ENCODE results near the gene BEND7. TPM values are rescaled to one million over a fixed set of nuclear protein-coding genes. Genes with fewer than 3 reads are reported as not detected.

Gene BEND7
- total RNA-seq, 6 experiments from 2014 or later, result 0.14 to 2.0 (median 0.49) TPM

DNA sequence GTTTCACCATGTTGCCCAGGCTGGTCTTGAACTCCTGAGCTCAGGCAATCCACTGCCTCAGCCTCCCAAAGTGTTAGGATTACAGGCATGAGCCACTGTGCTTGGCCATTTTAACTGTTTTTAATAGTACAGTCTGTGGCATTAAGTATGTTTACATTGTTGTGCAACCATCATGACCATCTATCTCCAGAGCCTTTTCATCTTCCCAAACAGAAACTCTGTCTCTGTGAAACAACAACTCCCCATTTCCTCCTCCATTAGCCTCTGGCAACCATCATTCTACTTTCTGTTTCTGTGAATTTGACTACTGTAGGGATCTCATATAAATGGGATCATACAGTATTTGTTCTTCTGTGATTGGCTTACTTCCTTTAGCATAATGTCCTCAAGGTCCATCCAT lies 132.4 kb downstream of the BEND7 start:
- Mint-ChIP-seq H3K27me3 (ENCODE audit: insufficient read depth) (peaks cover 25% of the 10 kb centered on the region), H3K4me1 (ENCODE audit: low read depth) (no peaks in the 10 kb centered on the region), H3K36me3 (ENCODE audit: low read depth) (no peaks in the 10 kb centered on the region), H3K27ac (no peak overlapping the region), H3K9me3 (peaks cover 7% of the 10 kb centered on the region; the same call in 1 of the 2 replicates), H3K4me3 (no peak overlapping the region)
- no peak for DNase-seq
- TF ChIP-seq CTCF (IDR thresholded peaks at IDR 0.05), result no peak

DNA sequence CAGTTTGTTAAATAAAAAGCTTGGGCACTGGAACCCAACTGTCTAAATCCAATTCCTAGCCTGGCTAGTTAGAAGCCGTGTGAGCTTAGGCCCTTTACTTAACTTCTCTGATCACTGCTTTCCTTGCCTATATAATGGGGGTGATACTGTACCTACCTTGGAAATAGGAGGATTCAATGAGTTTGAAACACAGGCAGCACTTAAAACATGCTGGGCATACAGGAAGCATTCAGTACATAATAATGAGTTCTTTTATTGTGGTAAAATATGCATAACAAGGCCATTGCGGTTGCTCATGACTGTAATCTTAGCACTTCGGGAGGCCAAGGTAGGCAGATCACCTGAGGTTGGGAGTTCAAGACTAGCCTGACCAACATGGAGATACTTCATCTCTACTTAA lies 133.3 kb downstream of the BEND7 start:
- Mint-ChIP-seq H3K4me3 (no peak overlapping the region), H3K27ac (no peak overlapping the region), H3K36me3 (ENCODE audit: low read depth) (no peaks in the 10 kb centered on the region), H3K4me1 (ENCODE audit: low read depth) (no peaks in the 10 kb centered on the region), H3K9me3 (peaks cover 7% of the 10 kb centered on the region; the same call in 1 of the 2 replicates), H3K27me3 (ENCODE audit: insufficient read depth) (peaks cover 29% of the 10 kb centered on the region)
- TF ChIP-seq CTCF (IDR thresholded peaks at IDR 0.05), result no peak
- no peak for DNase-seq

GRCh38 chr10:13393640-13394039 lies 135.2 kb downstream of the BEND7 start:
- no peaks in the 10 kb centered on the region for H3K36me3 Mint-ChIP-seq (ENCODE audit: low read depth)
- no peaks in the 10 kb centered on the region for H3K9me3 Mint-ChIP-seq

GRCh38 chr10:13392701-13393100 lies 136.1 kb downstream of the BEND7 start:
- TF ChIP-seq CTCF (IDR thresholded peaks at IDR 0.05), result no peak
- Mint-ChIP-seq H3K9me3 (no peaks in the 10 kb centered on the region), H3K27me3 (ENCODE audit: insufficient read depth) (peaks cover 31% of the 10 kb centered on the region), H3K36me3 (ENCODE audit: low read depth) (no peaks in the 10 kb centered on the region), H3K4me1 (ENCODE audit: low read depth) (no peaks in the 10 kb centered on the region), H3K4me3 (no peak overlapping the region), H3K27ac (no peak overlapping the region)
- no peak for DNase-seq

More at GRCh38 chr10:13393640-13394039, 135.2 kb downstream of the BEND7 start:
- Mint-ChIP-seq H3K27ac (no peak overlapping the region), H3K4me1 (ENCODE audit: low read depth) (no peaks in the 10 kb centered on the region), H3K27me3 (ENCODE audit: insufficient read depth) (peaks cover 31% of the 10 kb centered on the region), H3K4me3 (no peak overlapping the region)
- TF ChIP-seq CTCF (IDR thresholded peaks at IDR 0.05), result no peak
- DNase-seq, result no peak

Other genes starting within 250 kb of the BEND7 start
- 10 to 100 TPM; 17.2 to 20.3 (median 17.6) TPM for gene PHYH, start 228.9 kb downstream of the BEND7 start, total RNA-seq (2021; fragmentation: NEBNext Ultra II Directional; extraction: Animal tissue kit (Norgen Biotek cat#: 25700))
- gene SEPHS1, start 180.7 kb downstream of the BEND7 start, total RNA-seq (2021; fragmentation: NEBNext Ultra II Directional; extraction: Animal tissue kit (Norgen Biotek cat#: 25700)), result 10 to 100 TPM; 34.1 to 49.3 (median 40.5) TPM
- 10 to 100 TPM; 21.9 to 24.8 (median 23.0) TPM for gene PRPF18, start 58.0 kb upstream of the BEND7 start, total RNA-seq (2021; fragmentation: NEBNext Ultra II Directional; extraction: Animal tissue kit (Norgen Biotek cat#: 25700))